ENCODE data around the gene WWC2.

WWC2 gene

DNA sequence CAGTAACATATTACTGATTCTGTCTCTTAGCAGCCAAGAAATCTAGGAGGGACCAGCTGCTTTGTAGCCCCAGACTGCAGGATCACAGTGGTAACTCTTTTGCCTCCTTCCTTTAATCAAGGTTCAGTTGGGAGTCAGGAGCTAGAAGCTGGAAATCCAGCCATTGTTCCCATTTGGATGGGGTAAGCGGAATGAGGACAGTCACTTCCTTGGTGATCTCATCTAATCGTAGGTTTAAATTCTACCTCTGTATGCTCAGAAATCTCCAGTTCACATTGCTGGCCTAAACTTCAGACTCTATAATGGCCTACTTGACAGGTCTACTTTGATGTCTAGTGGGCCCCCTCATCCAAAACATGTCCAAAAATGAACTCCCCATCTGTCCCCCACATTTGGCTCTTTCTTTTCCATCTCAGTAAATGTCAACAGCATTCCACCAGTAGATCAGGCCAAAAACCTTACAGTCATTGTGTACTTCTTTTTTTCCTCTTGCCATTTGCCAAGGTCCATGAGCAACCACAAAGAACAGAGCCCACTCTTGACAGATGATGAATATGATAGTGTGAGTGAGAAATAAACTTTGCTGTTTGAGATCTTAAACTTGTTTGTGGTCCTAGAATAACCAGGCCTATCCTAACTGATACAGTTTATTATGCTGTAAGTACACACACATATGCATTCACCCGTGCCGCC is 40.1 kb downstream of the WWC2 start:
- no peak for DNase-seq (ENCODE audit: extremely low read depth, low read depth)
- TF ChIP-seq, protein P1, sequence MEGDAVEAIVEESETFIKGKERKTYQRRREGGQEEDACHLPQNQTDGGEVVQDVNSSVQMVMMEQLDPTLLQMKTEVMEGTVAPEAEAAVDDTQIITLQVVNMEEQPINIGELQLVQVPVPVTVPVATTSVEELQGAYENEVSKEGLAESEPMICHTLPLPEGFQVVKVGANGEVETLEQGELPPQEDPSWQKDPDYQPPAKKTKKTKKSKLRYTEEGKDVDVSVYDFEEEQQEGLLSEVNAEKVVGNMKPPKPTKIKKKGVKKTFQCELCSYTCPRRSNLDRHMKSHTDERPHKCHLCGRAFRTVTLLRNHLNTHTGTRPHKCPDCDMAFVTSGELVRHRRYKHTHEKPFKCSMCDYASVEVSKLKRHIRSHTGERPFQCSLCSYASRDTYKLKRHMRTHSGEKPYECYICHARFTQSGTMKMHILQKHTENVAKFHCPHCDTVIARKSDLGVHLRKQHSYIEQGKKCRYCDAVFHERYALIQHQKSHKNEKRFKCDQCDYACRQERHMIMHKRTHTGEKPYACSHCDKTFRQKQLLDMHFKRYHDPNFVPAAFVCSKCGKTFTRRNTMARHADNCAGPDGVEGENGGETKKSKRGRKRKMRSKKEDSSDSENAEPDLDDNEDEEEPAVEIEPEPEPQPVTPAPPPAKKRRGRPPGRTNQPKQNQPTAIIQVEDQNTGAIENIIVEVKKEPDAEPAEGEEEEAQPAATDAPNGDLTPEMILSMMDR (IDR thresholded peaks at IDR 0.05; ENCODE audit: low read depth, low read length, missing control alignments), result no peak

DNA sequence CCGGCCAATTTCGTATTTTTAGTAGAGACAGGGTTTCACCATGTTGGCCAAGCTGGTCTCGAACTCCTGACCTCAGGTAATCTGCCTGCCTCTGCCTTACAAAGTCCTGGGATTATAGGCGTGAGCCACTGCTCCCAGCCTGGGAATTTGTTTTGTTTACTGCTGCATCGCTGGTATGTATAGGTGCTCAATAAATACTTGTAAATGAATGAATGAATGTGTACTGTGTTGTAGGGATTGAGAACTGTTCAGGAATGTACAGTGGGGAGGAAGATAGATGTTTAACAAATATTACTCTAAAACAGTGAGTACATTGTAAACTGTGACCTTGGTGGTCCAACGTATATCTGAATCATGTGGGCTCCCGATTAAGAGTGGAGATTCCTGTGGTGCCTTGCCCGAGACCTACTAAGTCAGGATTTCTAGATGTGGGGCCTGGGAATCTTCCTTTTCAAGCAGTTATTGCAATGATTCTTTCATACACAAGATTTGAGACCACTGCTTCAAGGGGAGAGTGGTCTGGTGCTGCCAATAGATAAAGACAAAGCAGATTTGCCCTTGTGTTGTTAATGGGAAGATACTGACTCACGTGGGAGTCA is 41.0 kb downstream of the WWC2 start:
- no peak for DNase-seq (ENCODE audit: extremely low read depth, low read depth)
- TF ChIP-seq, protein P1 (IDR thresholded peaks at IDR 0.05; ENCODE audit: low read depth, low read length, missing control alignments), result no peak
- H3K4me3 ChIP-seq (replicated peaks; ENCODE audit: low read depth, low read length), result no peak overlapping the region

More for the DNA sequence above, 40.1 kb downstream of the WWC2 start:
- H3K4me3 ChIP-seq (replicated peaks; ENCODE audit: low read depth, low read length), result no peak overlapping the region

DNA sequence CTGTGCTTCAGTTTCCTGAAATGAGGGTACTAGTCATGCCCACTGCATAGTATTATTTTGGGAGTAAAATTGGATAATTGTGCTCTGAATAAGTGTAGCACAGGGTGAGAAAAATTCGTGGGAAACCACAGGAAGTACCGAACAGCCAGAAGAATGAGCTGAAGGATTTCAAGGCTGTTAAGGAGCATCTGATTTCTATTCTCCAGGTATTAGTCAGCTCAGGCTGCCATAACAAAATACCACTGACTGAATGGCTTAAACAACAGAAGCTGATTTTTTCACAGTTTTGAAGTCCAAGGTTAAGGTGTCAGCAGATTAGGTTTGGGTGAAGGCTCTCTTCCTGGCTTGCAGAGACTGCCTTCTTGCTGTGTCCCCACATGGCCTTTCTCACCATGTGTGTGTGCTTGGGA is 41.9 kb downstream of the WWC2 start:
- H3K4me3 ChIP-seq (replicated peaks; ENCODE audit: low read depth, low read length), result no peak overlapping the region
- TF ChIP-seq, protein P1 (IDR thresholded peaks at IDR 0.05; ENCODE audit: low read depth, low read length, missing control alignments), result no peak
- peak; percentile 52 for DNase-seq (ENCODE audit: extremely low read depth, low read depth)

DNA sequence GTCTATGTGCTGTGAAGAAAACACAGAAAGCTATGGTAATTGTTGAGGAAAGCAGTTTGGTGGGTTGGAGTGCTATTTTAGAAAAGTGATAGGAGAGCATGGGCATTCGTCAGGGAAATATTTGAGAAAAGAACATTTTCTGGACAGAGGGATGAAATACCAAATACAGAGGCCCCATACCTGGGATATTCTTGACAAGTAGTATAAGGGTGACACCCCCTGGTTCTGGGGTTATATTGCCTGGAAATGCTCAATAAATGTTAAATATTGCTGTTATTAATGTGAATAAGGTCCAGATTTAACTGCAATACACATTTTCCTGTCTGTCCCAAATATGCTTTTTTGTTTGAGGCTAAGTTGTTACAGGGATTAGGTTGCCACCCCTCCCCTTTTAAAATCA is 42.9 kb downstream of the WWC2 start:
- H3K4me3 ChIP-seq (replicated peaks; ENCODE audit: low read depth, low read length), result no peak overlapping the region
- TF ChIP-seq, protein P1 (IDR thresholded peaks at IDR 0.05; ENCODE audit: low read depth, low read length, missing control alignments), result no peak
- no peak for DNase-seq (ENCODE audit: extremely low read depth, low read depth)

DNA sequence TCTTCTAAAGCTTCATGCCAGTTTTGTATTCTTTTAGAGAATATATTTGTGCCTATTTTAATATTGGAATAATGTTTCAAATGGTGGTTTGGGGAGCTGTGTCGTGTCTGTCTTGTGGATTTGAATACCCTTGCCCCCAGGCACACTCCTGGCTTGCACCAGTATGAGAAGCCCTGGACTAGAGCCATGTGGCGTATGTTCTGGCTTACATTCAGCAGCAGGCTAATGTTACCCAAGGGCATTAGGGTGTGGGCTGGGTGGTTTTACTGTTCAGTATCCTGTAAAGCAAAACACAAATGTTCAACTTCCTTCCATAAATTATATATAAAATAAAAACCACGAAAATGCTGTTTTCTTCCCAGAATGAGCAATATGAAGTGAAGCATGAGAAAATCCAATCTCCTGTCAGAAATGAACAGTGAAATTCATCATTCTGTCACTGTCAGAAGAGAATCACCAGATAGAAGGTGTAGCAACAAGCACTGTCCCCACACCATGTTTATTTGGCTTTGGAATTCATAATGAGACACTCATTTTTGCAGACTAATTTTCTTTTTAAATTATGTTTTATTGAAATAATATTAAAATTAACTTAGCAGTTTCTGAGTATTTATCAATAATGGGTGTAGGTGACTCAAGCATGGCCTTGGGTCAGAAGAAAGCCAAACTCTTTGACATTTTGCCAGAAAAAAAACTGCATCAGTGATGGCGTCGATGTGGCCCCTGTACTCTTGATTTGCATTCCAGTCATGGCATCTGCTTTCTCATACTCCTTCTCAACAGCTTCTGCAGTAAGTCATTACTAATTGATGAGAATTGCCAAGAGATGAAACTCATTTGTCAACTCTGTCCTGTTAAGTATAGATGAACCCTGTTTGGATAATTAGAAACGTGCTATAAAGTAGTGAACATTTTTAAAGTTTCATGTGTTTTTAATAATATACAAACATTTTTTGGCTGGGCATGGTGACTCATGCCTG is 43.8 kb downstream of the WWC2 start:
- H3K4me3 ChIP-seq (replicated peaks; ENCODE audit: low read depth, low read length), result no peak overlapping the region
- DNase-seq (ENCODE audit: extremely low read depth, low read depth), result peak; percentile 75
- TF ChIP-seq, protein P1 (IDR thresholded peaks at IDR 0.05; ENCODE audit: low read depth, low read length, missing control alignments), result no peak

DNA sequence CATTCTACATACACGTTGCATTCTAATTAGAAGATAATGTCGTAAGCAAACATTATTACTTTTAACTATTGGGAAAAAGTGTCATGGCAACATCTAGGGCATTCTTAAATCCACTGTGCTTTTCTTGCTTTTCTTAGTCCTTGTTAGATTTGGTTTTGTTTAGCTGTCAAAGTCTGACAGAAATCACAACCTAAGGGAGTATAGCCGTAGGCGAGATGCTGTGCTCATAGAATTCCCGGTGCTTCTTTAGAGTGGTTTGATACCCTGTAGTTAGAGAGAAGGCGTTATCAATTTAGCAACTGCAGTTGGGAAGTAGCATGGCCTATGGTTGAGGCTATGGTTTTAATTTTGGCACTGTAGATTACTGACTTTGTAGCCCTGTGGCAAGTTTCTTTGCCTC is 45.7 kb downstream of the WWC2 start:
- TF ChIP-seq, protein P1 (IDR thresholded peaks at IDR 0.05; ENCODE audit: low read depth, low read length, missing control alignments), result no peak
- no peak for DNase-seq (ENCODE audit: extremely low read depth, low read depth)
- no peak overlapping the region for H3K4me3 ChIP-seq (replicated peaks; ENCODE audit: low read depth, low read length)

All from HFF-Myc (cell line).